Sigmoid colon (tissue), 7 donors: ENCODE data around the gene MTR. TPM values are rescaled to one million over a fixed set of nuclear protein-coding genes. Genes with fewer than 3 reads are reported as not detected.
A peak's percentile ranks its signal among the peaks of the same experiment; 100 is the strongest.

Experiments
- DNase-seq: peaks from one replicate; pipeline ENCODE4 v3.0.0-alpha.2; 2019
- H3K27ac ChIP-seq, 4 donors: fragments of 200-600 bp; sonication (generic); one replicate each; pipeline ENCODE4 v1.5.1; 2016 to 2019; ENCODE audit warnings: mild to moderate bottlenecking in 1 of 4
- H3K27me3 ChIP-seq, 3 donors: fragments of 200-600 bp; sonication (generic); one replicate each; pipeline ENCODE4 v1.5.1; 2019; ENCODE audit warnings: mild to moderate bottlenecking in 1 of 3
- H3K36me3 ChIP-seq, 4 donors: fragments of 200-600 bp; sonication (generic); one replicate each; pipeline ENCODE4 v1.5.1; 2016 to 2019
- H3K4me1 ChIP-seq, 4 donors: fragments of 200-600 bp; sonication (generic); one replicate each; pipeline ENCODE4 v1.5.1; 2017 to 2019
- H3K4me3 ChIP-seq, 4 donors: fragments of 200-600 bp; sonication (generic); one replicate each; pipeline ENCODE4 v1.5.1; 2017 to 2019; ENCODE audit warnings: mild to moderate bottlenecking in 2 of 4, moderate library complexity in 1 of 4
- H3K9me3 ChIP-seq, 4 donors: fragments of 200-600 bp in 3 of 4; sonication (generic) in 3 of 4; one replicate each; pipeline versions ENCODE4 v1.5.1 to v1.6.1; 2013 to 2019
- CTCF ChIP-seq, 4 experiments: fragments of 450-650 bp in 3 of 4; fragments of 200-600 bp in 1 of 4; IDR thresholded peaks; one replicate each; pipeline ENCODE4 v1.5.1; 2016 to 2019; ENCODE audit warnings: antibody characterized with exemption in 4 of 4, mild to moderate bottlenecking in 3 of 4, moderate library complexity in 2 of 4
- EP300 ChIP-seq, 4 donors: sonication (generic); formaldehyde crosslinking; IDR thresholded peaks; one replicate each; pipeline ENCODE4 v1.6.1; 2017; ENCODE audit warnings: antibody characterized with exemption in 4 of 4
- POLR2A ChIP-seq, 2 donors: fragments of 450-650 bp; IDR thresholded peaks; one replicate each; pipeline ENCODE4 v1.6.1; 2016; ENCODE audit warnings: antibody characterized with exemption in 2 of 2, mild to moderate bottlenecking in 2 of 2, moderate library complexity in 2 of 2
- POLR2AphosphoS5 ChIP-seq, 4 donors: sonication (generic); formaldehyde crosslinking; IDR thresholded peaks; one replicate each; pipeline ENCODE4 v1.6.1; 2017; ENCODE audit warnings: antibody characterized with exemption in 4 of 4
- WGBS, 2 donors: extraction: QIAGEN DNeasy Blood & Tissue Kit; methylation state at CpG; one replicate each; pipeline ENCODE4 v1.1.7; 2013; 5-methylcytosine and 5-hydroxymethylcytosine counted together
- intact Hi-C: fragments of 100-400 bp; cut with DNase I; formaldehyde crosslinking; loops from one replicate; pipeline ENCODE4 v1.15.1; 2023
- polyA plus RNA-seq, 3 donors: library from polyadenylated mRNA; stranded (reverse); fragments of 200-250 nt; gene quantifications; one replicate each; pipeline ENCODE4 v1.2.3, GENCODE V29; 2013
- total RNA-seq, 4 donors: library from RNA; depleted of rRNA; stranded (reverse); fragments of >200 nt; gene quantifications; one replicate each; pipeline ENCODE4 v1.1.0, GENCODE V29; 2016
- donor health status: healthy with polysubstance abuse.
- donor health status: Bipolar disorder and iron deficiency.
- donor health status: healthy.

Gene MTR
- total and polyA plus RNA-seq, 7 donors, result 1.2 to 38.4 (median 28.2) TPM

GRCh38 chr1:236888903-236889302, 93.8 kb downstream of the MTR start:
- no peak for DNase-seq
- intact Hi-C loops, result no loop called here
- TF ChIP-seq EP300 (IDR thresholded peaks at IDR 0.05) (no peak), POLR2A (IDR thresholded peaks at IDR 0.05) (no peak), POLR2AphosphoS5 (IDR thresholded peaks at IDR 0.05) (peak in 2 of 4 donors; percentile 26 to 32), CTCF (IDR thresholded peaks at IDR 0.05) (no peak)
- no peaks in the 10 kb centered on the region for H3K9me3 ChIP-seq
- H3K27ac ChIP-seq, result peak overlapping the region; percentile 73 to 83 (median 77)
- peaks cover 0 to 47% (median 12%) of the 10 kb centered on the region in 4 donors for H3K36me3 ChIP-seq
- H3K4me3 ChIP-seq, result no peak overlapping the region
- peaks cover 0 to 61% (median 59%) of the 10 kb centered on the region in 4 donors for H3K4me1 ChIP-seq
- 81 to 82% methylated on average over 8 of the region's 8 CpGs for WGBS, 2 donors
- no peaks in the 10 kb centered on the region for H3K27me3 ChIP-seq

DNA sequence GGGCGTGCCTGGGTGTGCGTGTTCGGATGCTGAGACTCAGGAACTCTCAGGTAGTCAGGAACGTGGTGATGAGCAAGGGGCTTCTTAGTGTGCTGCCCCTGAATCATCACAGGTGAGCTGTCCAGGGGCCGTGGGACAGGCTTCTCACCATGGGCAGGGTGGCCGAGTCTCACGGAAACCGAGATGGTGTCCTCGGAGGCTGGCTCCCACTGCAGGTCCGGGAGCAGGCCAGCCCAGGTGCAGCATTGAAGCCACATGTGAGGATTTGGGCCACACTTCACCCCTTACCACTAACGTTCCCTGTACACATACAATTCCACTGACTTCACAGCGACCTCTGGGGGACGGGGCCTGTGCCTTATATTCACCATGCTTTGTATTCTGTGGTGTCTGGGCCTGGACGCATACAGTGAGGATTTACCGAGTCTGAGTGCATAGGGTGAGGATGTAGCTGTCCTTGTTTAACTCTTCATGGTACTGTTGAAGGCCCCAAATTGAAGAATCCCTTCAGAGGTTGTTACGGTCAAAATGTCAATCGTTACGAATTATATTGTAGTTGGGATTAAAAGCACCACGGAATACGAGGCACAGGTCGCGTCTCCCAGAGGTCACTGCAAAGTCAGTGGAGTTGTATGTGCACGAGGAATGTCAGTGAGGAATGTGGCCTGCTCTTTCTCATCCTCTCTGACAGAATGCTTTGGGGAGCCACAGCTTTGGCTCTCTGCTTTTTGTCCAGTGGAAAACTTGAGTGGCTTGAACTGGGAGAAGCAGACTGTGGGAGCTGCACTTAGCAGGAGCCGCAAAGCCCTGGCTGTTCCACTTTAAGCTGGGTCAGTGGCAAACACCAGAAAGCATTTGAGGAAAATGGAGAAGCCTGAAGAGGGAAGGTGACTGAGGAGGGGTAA, 95.3 kb downstream of the MTR start:
- H3K36me3 ChIP-seq, result peaks cover 0 to 48% (median 12%) of the 10 kb centered on the region in 4 donors

DNA sequence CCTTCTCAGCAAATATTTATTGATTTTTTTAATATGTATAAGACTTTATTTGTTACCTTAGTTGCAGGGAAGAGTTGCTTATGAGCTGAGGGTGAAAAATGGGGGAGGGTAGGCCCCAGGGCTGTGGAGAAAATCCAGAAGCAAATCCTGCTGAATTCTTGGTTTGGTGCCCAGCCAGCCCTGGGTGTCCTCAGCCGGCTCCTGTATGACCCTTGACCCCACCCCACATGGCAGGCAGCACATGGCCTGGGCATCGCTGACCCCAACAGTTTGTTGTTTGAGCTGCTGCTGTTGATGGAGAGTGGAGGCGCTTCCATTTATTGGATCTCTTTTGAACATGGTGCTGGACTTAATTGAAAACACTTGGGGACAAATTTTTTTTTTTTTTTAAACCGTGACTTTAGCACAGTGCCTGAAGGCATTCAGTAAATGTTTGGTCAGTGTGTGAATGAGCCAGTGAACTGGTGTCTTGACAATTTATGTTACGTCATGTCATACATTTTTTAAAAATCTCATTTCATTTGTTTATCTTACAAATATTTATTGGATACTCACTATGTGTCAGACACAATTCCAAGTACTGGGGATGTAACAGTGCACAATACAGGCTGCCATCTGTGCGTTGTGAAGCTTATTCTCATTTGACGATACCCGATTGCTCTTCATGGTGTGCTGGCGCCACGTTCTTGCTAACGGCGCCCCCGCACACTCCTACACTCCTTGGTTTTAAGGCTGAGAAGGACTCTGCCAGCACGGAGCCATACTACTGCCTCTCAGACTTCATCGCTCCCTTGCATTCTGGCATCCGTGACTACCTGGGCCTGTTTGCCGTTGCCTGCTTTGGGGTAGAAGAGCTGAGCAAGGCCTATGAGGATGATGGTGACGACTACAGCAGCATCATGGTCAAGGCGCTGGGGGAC, 98.8 kb downstream of the MTR start:
- peaks cover 0 to 79% (median 71%) of the 10 kb centered on the region in 4 donors for H3K4me1 ChIP-seq
- no peak for DNase-seq
- H3K27ac ChIP-seq, result peak overlapping the region in 3 of 4 donors; percentile 53 to 81 (median 73)
- H3K36me3 ChIP-seq, result peaks cover 0 to 57% (median 13%) of the 10 kb centered on the region in 4 donors
- TF ChIP-seq CTCF (IDR thresholded peaks at IDR 0.05) (no peak), POLR2AphosphoS5 (IDR thresholded peaks at IDR 0.05) (peak in 2 of 4 donors; percentile 27 to 46), POLR2A (IDR thresholded peaks at IDR 0.05) (no peak), EP300 (IDR thresholded peaks at IDR 0.05) (peak in 1 of 4 donors; percentile 41)
- H3K27me3 ChIP-seq, result no peaks in the 10 kb centered on the region
- no peak overlapping the region for H3K4me3 ChIP-seq
- 88 to 91% methylated on average over 19 of the region's 19 CpGs for WGBS, 2 donors
- intact Hi-C loops, result loop anchor here (10.0 kb wide), 1 partner anchor 121 kb away; no protein-coding TSS in a partner anchor
- H3K9me3 ChIP-seq, result no peaks in the 10 kb centered on the region

More for the DNA sequence above, 95.3 kb downstream of the MTR start:
- WGBS, 2 donors, result 87 to 93% methylated on average over 24 of the region's 24 CpGs
- no peak overlapping the region for H3K4me3 ChIP-seq
- intact Hi-C loops, result loop anchor here (2.0 to 10.0 kb wide), 2 partner anchors 96 to 124 kb away; partner anchors contain the start of gene MTR
- peak overlapping the region; percentile 73 to 83 (median 77) for H3K27ac ChIP-seq
- H3K27me3 ChIP-seq, result no peaks in the 10 kb centered on the region
- no peak for DNase-seq
- H3K4me1 ChIP-seq, result peaks cover 0 to 76% (median 73%) of the 10 kb centered on the region in 4 donors
- no peaks in the 10 kb centered on the region for H3K9me3 ChIP-seq
- TF ChIP-seq POLR2A (IDR thresholded peaks at IDR 0.05) (no peak), EP300 (IDR thresholded peaks at IDR 0.05) (peak; percentile 24 to 84 (median 55)), CTCF (IDR thresholded peaks at IDR 0.05) (peak in 2 of 4 experiments; percentile 17 to 34), POLR2AphosphoS5 (IDR thresholded peaks at IDR 0.05) (peak; percentile 76 to 97 (median 96))

DNA sequence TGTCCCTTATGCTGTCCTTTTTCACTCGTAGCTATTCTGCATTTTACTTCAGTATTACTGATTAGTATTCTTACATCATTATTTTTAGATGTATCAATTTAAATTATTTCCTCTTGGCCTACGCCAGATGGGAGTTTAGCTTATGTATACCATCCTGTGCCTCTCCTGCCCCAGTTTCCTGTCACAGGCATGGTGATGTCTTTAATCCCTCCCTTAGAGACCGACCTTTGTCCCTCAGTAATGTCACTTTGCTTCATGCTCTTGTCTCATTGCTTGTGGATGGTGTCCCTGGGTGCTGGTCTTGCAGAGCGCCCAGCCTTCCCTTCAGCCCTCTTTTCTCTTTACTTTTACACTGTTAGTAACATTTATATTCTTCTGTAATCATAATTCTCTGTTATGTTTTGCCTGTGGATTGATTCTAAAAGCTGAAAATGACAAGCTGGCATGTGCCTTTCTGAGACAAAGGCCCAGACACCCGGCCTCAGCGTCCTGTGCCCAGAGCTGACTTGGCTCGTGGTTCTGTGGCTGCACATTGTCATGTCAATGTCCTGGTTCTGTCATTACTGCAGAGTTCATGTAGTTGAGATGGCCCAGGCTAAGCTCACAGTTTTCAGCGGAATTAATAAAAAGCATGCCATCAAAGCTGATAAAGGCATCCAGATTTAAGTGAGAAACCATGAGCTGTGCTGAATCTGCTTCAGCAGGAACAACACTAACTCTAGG, 100.7 kb downstream of the MTR start:
- Histone ChIP-seq H3K27me3 (no peaks in the 10 kb centered on the region), H3K4me3 (no peak overlapping the region), H3K27ac (peak overlapping the region in 1 of 4 donors; percentile 33), H3K36me3 (peaks cover 0 to 68% (median 16%) of the 10 kb centered on the region in 4 donors), H3K9me3 (no peaks in the 10 kb centered on the region), H3K4me1 (peaks cover 0 to 60% (median 52%) of the 10 kb centered on the region in 4 donors)
- DNase-seq, result no peak
- intact Hi-C loops, result loop anchor here (10.0 kb wide), 1 partner anchor 119 kb away; no protein-coding TSS in a partner anchor
- TF ChIP-seq CTCF (IDR thresholded peaks at IDR 0.05), result no peak
- TF ChIP-seq POLR2AphosphoS5 (IDR thresholded peaks at IDR 0.05), result peak in 2 of 4 donors; percentile 64
- TF ChIP-seq EP300 (IDR thresholded peaks at IDR 0.05), result no peak
- TF ChIP-seq POLR2A (IDR thresholded peaks at IDR 0.05), result no peak
- WGBS, 2 donors, result 93% methylated on average over 8 of the region's 8 CpGs
